K562 (cell line): ENCODE measurements around the gene MDFIC2. TPM values are rescaled to one million over a fixed set of nuclear protein-coding genes. Genes with fewer than 3 reads are reported as not detected.

Source experiments
- ATAC-seq: fragments of 200-7000 bp; cut with Tn5 transposase; 3 replicates; pipeline ENCODE4 v1.9.1; 2020; ENCODE audit warnings: moderate library complexity
- BruUV-seq: library from RNA; stranded (reverse); fragments of 400-500 nt; replicated peaks from 2 replicates; lab custom pipeline; 2021; lab: Mats Ljungman, UMichigan
- CTCF ChIA-PET: fragments of 300-600 bp; formaldehyde crosslinking; extraction: SDS; loops from one replicate; lab custom pipeline; 2021; ENCODE audit warnings: low intra/inter-chr PET ratio; lab: Yijun Ruan, JAX
- POLR2A ChIA-PET: fragments of 300-600, 350-650 bp; sonication (Branson Sonifier 250); formaldehyde crosslinking; extraction: SDS; loops from one replicate; lab custom pipeline; 2021; ENCODE audit warnings: antibody characterized with exemption, inconsistent platforms; lab: Yijun Ruan, JAX
- DNase-seq, 4 experiments: peaks; one replicate each; pipeline versions ENCODE4 v3.0.0 to v3.0.0-alpha.2; 2011 to 2018; ENCODE audit warnings: low spot score in 3 of 4, mixed read lengths in 3 of 4; ENCODE audit errors: extremely low read depth in 1 of 4
- FAIRE-seq: peaks from 2 replicates; lab custom pipeline; 2011; peaks lifted over from hg19 to GRCh38; lab: Jason Lieb, UNC
- H2AFZ ChIP-seq: 2 replicates; pipeline ENCODE4 v1.6.0; 2011; ENCODE audit warnings: low read depth, low read length, control low read depth, inconsistent platforms
- H3K27ac ChIP-seq: fragments of 200-600 bp; 3 replicates; pipeline ENCODE4 v1.8.0; 2011; ENCODE audit warnings: low read depth, mild to moderate bottlenecking, control low read depth, inconsistent platforms, low read length, moderate library complexity, mixed read lengths; ENCODE audit errors: extremely low read depth
- H3K27me3 ChIP-seq, 2 experiments: fragments of 300-600 bp in 1 of 2; 2 replicates in 1 of 2; 3 replicates in 1 of 2; pipeline versions ENCODE4 v1.6.0 to v1.8.0; 2011; ENCODE audit warnings: inconsistent platforms in 2 of 2, low read length in 2 of 2, mild to moderate bottlenecking in 1 of 2, mixed read lengths in 1 of 2, moderate library complexity in 1 of 2; ENCODE audit not compliant: control insufficient read depth in 2 of 2, insufficient read depth in 2 of 2
- H3K36me3 ChIP-seq: fragments of 300-600 bp; 3 replicates; pipeline ENCODE4 v1.8.0; 2011; ENCODE audit warnings: mild to moderate bottlenecking, low read length, inconsistent platforms; ENCODE audit not compliant: control insufficient read depth, insufficient read depth
- H3K4me1 ChIP-seq, 2 experiments: fragments of 200-600 bp in 1 of 2; replicated peaks in 1 of 2; 2 replicates in 1 of 2; 3 replicates in 1 of 2; pipeline versions ENCODE4 v1.5.1 to v1.8.0; 2011; ENCODE audit warnings: inconsistent platforms in 2 of 2, low read length in 2 of 2, mild to moderate bottlenecking in 1 of 2, mixed read lengths in 1 of 2, moderate library complexity in 1 of 2; ENCODE audit not compliant: control insufficient read depth in 2 of 2, insufficient read depth in 2 of 2
- H3K4me2 ChIP-seq: 2 replicates; pipeline ENCODE4 v1.6.1; 2011; ENCODE audit warnings: low read length, control low read depth, inconsistent platforms, mixed read lengths; ENCODE audit not compliant: insufficient read depth
- H3K4me3 ChIP-seq: fragments of 200-600 bp; sonication (generic), shearing (Covaris generic); 2 replicates; pipeline ENCODE4 v1.5.1; 2016; ENCODE audit warnings: control low read depth, inconsistent platforms
- H3K79me2 ChIP-seq: fragments of 200-600 bp; 3 replicates; pipeline ENCODE4 v1.8.0; 2011; ENCODE audit warnings: low read length, inconsistent platforms; ENCODE audit not compliant: control insufficient read depth, insufficient read depth
- H3K9ac ChIP-seq, 2 experiments: 2 replicates each; pipeline versions ENCODE4 v1.6.0 to v1.6.1; 2011; ENCODE audit warnings: low read depth in 2 of 2, low read length in 2 of 2, control low read depth in 1 of 2, inconsistent platforms in 1 of 2, mild to moderate bottlenecking in 1 of 2, mixed read lengths in 1 of 2; ENCODE audit not compliant: insufficient read depth in 1 of 2
- H3K9me1 ChIP-seq: one replicate; pipeline ENCODE4 v1.6.0; 2011; ENCODE audit warnings: inconsistent platforms, mild to moderate bottlenecking, low read length, moderate library complexity; ENCODE audit not compliant: control insufficient read depth, insufficient read depth
- H3K9me3 ChIP-seq: replicated peaks from 2 replicates; pipeline ENCODE4 v1.5.1; 2011; ENCODE audit warnings: low read depth, low read length, inconsistent platforms; ENCODE audit not compliant: control insufficient read depth, insufficient read depth
- H4K20me1 ChIP-seq: replicated peaks from 2 replicates; pipeline ENCODE4 v1.6.1; 2011; ENCODE audit warnings: low read length, inconsistent platforms, mixed read lengths; ENCODE audit not compliant: control insufficient read depth, insufficient read depth
- CAMTA2 ChIP-seq: fragments of 250-450 bp; sonication (Bioruptor Pico); conservative IDR thresholded peaks from 2 replicates; pipeline ENCODE4 v1.5.1; 2022
- HNRNPL ChIP-seq: fragments of 200-400 bp; formaldehyde crosslinking; IDR thresholded peaks from 2 replicates; pipeline ENCODE4 v1.6.1; 2017; ENCODE audit warnings: low read depth, mild to moderate bottlenecking, low read length
- HNRNPUL1 ChIP-seq: fragments of 200-400 bp; formaldehyde crosslinking; IDR thresholded peaks from 2 replicates; pipeline ENCODE4 v1.6.1; 2017; ENCODE audit warnings: low read length
- ILF3 ChIP-seq: fragments of 450-650 bp; IDR thresholded peaks from 2 replicates; pipeline ENCODE4 v1.6.1; 2018; ENCODE audit warnings: antibody characterized with exemption, mild to moderate bottlenecking, moderate library complexity, borderline replicate concordance
- MCM7 ChIP-seq, 2 experiments: fragments of 450-650 bp; IDR thresholded peaks; 2 replicates each; pipeline ENCODE4 v1.6.1; 2016 to 2018
- NONO ChIP-seq, 2 experiments: fragments of 200-400 bp in 1 of 2; fragments of 450-650 bp in 1 of 2; formaldehyde crosslinking in 1 of 2; IDR thresholded peaks; 2 replicates each; pipeline ENCODE4 v1.6.1; 2017; ENCODE audit warnings: low read depth in 2 of 2, mild to moderate bottlenecking in 2 of 2, moderate library complexity in 2 of 2, low read length in 1 of 2
- NR0B1 ChIP-seq: fragments of 450-650 bp; IDR thresholded peaks from one replicate; pipeline ENCODE4 v1.6.1; 2018; ENCODE audit warnings: mild to moderate bottlenecking, moderate library complexity; ENCODE audit not compliant: partially characterized antibody
- POLR2AphosphoS2 ChIP-seq: IDR thresholded peaks from 2 replicates; pipeline ENCODE4 v1.6.1; 2012; ENCODE audit warnings: low read length, improper control_type of control experiment
- POLR3A ChIP-seq: IDR thresholded peaks from 2 replicates; pipeline ENCODE4 v1.6.1; 2011; ENCODE audit warnings: borderline replicate concordance, mild to moderate bottlenecking, moderate library complexity; ENCODE audit not compliant: insufficient read length, insufficient read depth; ENCODE audit errors: extremely low read depth
- ZBED1 ChIP-seq: IDR thresholded peaks from 2 replicates; pipeline ENCODE4 v1.6.1; 2014
- ZBTB5 ChIP-seq: fragments of 450-650 bp; IDR thresholded peaks from 2 replicates; pipeline ENCODE4 v1.6.1; 2017; ENCODE audit warnings: antibody characterized with exemption
- ZNF212 ChIP-seq: fragments of 450-650 bp; formaldehyde crosslinking; IDR thresholded peaks from 2 replicates; pipeline ENCODE4 v1.4.0; 2020; ENCODE audit warnings: mild to moderate bottlenecking
- ZNF436 ChIP-seq: fragments of 250-450, 450-650 bp; sonication (Bioruptor Pico); formaldehyde crosslinking; IDR thresholded peaks from 2 replicates; pipeline ENCODE4 v1.7.0; 2020; ENCODE audit warnings: mild to moderate bottlenecking
- WGBS: fragments of 100-300 bp; shearing (Covaris generic); methylation state at CpG from one replicate; pipeline ENCODE4 v1.1.6; 2016; ENCODE audit warnings: low coverage, mixed read lengths; ENCODE audit not compliant: insufficient coverage; ENCODE audit errors: missing lambda C conversion rate; 5-methylcytosine and 5-hydroxymethylcytosine counted together
- in situ Hi-C: fragments of 300-500 bp; cut with MboI; formaldehyde crosslinking; loops from 4 replicates; pipeline ENCODE4 v1.15.0; 2018; ENCODE audit warnings: inconsistent platforms, mixed read lengths
- intact Hi-C: fragments of 100-400 bp; cut with micrococcal nuclease; formaldehyde crosslinking; loops from 2 replicates; pipeline ENCODE4 v1.14.2; 2022
- polyA plus RNA-seq, 8 experiments: library from polyadenylated mRNA; depleted of rRNA in 4 of 8; stranded (reverse) in 5 of 8; unstranded in 3 of 8; fragments of >200 nt; fragmentation: Nextera tagmentation in 2 of 8; fragmentation: Illumina TruSeq in 1 of 8; extraction: Ambion mirVana in 2 of 8; extraction: Trizol in 1 of 8; gene quantifications; 2 replicates each; pipeline versions ENCODE4 v1.2.1 to v1.2.3, GENCODE V29; 2011 to 2014; ENCODE audit warnings: inconsistent platforms in 1 of 8, missing spikeins in 1 of 8
- total RNA-seq, 7 experiments: library from RNA; depleted of rRNA in 6 of 7; stranded (reverse); fragments of >200 nt in 6 of 7; fragmentation: Illumina TruSeq in 2 of 7; extraction: Trizol in 2 of 7; gene quantifications; 2 replicates each; pipeline versions ENCODE4 v1.2.1 to v1.2.3, GENCODE V29; 2011 to 2021; ENCODE audit warnings: low replicate concordance in 1 of 7

The MDFIC2 gene
- total and polyA plus RNA-seq, 9 of the 15 experiments (the other 6 are each of a cell fraction or from before 2014, with no cell fraction given): not detected

- POLR2A ChIA-PET: no interaction called here
- Histone ChIP-seq H3K4me3 (no peak overlapping the region), H4K20me1 (no peaks in the 10 kb centered on the region), H3K4me1 (no peaks in the 10 kb centered on the region), H2AFZ (no peak overlapping the region), H3K9ac (no peak overlapping the region), H3K9me3 (no peaks in the 10 kb centered on the region), H3K4me2 (no peak overlapping the region), H3K9me1 (no peaks in the 10 kb centered on the region), H3K36me3 (no peaks in the 10 kb centered on the region), H3K79me2 (no peaks in the 10 kb centered on the region), H3K27ac (no peak overlapping the region), H3K27me3 (no peaks in the 10 kb centered on the region)
- DNase-seq (no peak), ATAC-seq (no peak), FAIRE-seq (no peak)
- TF ChIP-seq ZNF436 (CRISPR knock-in tag) (no peak), POLR2AphosphoS2 (no peak)
- CTCF ChIA-PET: no interaction called here
- no TSS peak for BruUV-seq
- in situ Hi-C loops: no loop called here
- 3% methylated on average over 3 of the region's 3 CpGs for WGBS
- intact Hi-C loops: no loop called here
These were observed 87.3 kb downstream of the MDFIC2 start for GRCh38 chr3:70225146-70225545.

GRCh38 chr3:70224337-70224736 is 88.1 kb downstream of the MDFIC2 start:
- no peaks in the 10 kb centered on the region for H3K4me1 ChIP-seq
- ATAC-seq (no peak), DNase-seq (no peak), FAIRE-seq (no peak)
- H4K20me1 ChIP-seq: no peaks in the 10 kb centered on the region
- H3K27ac ChIP-seq: no peak overlapping the region
- H3K9me1 ChIP-seq: no peaks in the 10 kb centered on the region
- no peaks in the 10 kb centered on the region for H3K27me3 ChIP-seq
- intact Hi-C loops: no loop called here
- H3K4me3 ChIP-seq: no peak overlapping the region
- BruUV-seq: no TSS peak
- H3K9me3 ChIP-seq: no peaks in the 10 kb centered on the region
- in situ Hi-C loops: no loop called here
- no peaks in the 10 kb centered on the region for H3K79me2 ChIP-seq
- no peak overlapping the region for H3K4me2 ChIP-seq
- H3K9ac ChIP-seq: no peak overlapping the region
- ChIA-PET POLR2A (no interaction called here), CTCF (no interaction called here)
- WGBS: 0% methylated on average over 5 of the region's 5 CpGs
- H3K36me3 ChIP-seq: no peaks in the 10 kb centered on the region
- H2AFZ ChIP-seq: no peak overlapping the region
- TF ChIP-seq ZNF212 (CRISPR knock-in tag) (no peak), ZBTB5 (no peak), CAMTA2 (no peak), NR0B1 (no peak), POLR3A (no peak), HNRNPUL1 (no peak), MCM7 (IDR thresholded peaks at IDR 0.05) (no peak), NONO (IDR thresholded peaks at IDR 0.05; ENCODE audit: low read depth in 2 of 2, low read length in 1 of 2) (no peak), ILF3 (no peak), HNRNPL (no peak), ZBED1 (no peak)
